ENCODE measurements around the gene CDKL5. TPM values are rescaled to one million over a fixed set of nuclear protein-coding genes. Genes with fewer than 3 reads are reported as not detected.
A peak's percentile ranks its signal among the peaks of the same experiment; 100 is the strongest.

CDKL5 gene
- total RNA-seq, 1 donor from 2014 or later: 30.6 TPM

DNA sequence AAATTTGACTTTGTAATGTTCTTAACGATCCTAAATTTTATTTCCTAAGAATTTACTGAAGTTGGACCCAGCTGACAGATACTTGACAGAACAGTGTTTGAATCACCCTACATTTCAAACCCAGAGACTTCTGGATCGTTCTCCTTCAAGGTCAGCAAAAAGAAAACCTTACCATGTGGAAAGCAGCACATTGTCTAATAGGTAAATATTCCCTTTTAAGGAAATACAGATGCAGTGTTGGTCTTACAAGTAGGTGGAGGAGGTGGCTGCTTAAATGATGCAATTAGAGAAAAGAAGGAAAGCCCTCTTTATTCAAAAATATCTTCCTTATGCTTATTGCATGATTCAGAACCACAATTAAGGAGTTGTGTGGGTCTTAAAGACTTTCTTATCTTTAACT is 173.0 kb downstream of the CDKL5 start:
- intact Hi-C loops (cut with DNase I): no loop called here
- TF ChIP-seq, protein P1, sequence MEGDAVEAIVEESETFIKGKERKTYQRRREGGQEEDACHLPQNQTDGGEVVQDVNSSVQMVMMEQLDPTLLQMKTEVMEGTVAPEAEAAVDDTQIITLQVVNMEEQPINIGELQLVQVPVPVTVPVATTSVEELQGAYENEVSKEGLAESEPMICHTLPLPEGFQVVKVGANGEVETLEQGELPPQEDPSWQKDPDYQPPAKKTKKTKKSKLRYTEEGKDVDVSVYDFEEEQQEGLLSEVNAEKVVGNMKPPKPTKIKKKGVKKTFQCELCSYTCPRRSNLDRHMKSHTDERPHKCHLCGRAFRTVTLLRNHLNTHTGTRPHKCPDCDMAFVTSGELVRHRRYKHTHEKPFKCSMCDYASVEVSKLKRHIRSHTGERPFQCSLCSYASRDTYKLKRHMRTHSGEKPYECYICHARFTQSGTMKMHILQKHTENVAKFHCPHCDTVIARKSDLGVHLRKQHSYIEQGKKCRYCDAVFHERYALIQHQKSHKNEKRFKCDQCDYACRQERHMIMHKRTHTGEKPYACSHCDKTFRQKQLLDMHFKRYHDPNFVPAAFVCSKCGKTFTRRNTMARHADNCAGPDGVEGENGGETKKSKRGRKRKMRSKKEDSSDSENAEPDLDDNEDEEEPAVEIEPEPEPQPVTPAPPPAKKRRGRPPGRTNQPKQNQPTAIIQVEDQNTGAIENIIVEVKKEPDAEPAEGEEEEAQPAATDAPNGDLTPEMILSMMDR (IDR thresholded peaks at IDR 0.05): no peak

DNA sequence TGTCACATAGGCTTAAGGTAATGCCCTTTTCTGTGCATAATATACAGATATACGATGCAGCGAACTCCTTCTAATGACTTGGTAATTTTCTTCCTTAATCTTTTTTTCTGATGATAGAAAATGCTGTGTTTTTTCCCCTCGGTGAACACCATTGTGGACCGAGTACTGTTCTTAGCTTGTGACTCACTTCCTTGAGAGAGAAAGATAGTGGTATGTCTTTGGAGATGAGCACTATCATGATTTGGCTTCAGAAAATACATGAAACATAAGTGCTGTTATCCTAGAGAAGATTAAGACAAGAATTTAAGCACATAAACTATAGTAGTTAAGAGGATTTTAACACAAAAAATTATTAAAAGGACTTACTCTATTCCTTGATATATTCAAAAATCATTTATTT is 182.6 kb downstream of the CDKL5 start:
- DNase-seq: no peak
- Histone ChIP-seq H3K9me3 (no peaks in the 10 kb centered on the region), H3K4me3 (no peak overlapping the region), H3K27ac (no peak overlapping the region), H3K27me3 (ENCODE audit: low read depth) (no peaks in the 10 kb centered on the region), H3K36me3 (peaks cover 16% of the 10 kb centered on the region), H3K4me1 (no peaks in the 10 kb centered on the region)
- intact Hi-C loops (cut with DNase I): no loop called here
- TF ChIP-seq, protein P1 (IDR thresholded peaks at IDR 0.05): no peak
- no peak for ATAC-seq

More for the DNA sequence above, 173.0 kb downstream of the CDKL5 start:
- Histone ChIP-seq H3K36me3 (peaks cover 7% of the 10 kb centered on the region), H3K27ac (no peak overlapping the region), H3K27me3 (ENCODE audit: low read depth) (no peaks in the 10 kb centered on the region), H3K4me3 (no peak overlapping the region), H3K4me1 (no peaks in the 10 kb centered on the region), H3K9me3 (no peaks in the 10 kb centered on the region)
- DNase-seq (no peak), ATAC-seq (no peak)

DNA sequence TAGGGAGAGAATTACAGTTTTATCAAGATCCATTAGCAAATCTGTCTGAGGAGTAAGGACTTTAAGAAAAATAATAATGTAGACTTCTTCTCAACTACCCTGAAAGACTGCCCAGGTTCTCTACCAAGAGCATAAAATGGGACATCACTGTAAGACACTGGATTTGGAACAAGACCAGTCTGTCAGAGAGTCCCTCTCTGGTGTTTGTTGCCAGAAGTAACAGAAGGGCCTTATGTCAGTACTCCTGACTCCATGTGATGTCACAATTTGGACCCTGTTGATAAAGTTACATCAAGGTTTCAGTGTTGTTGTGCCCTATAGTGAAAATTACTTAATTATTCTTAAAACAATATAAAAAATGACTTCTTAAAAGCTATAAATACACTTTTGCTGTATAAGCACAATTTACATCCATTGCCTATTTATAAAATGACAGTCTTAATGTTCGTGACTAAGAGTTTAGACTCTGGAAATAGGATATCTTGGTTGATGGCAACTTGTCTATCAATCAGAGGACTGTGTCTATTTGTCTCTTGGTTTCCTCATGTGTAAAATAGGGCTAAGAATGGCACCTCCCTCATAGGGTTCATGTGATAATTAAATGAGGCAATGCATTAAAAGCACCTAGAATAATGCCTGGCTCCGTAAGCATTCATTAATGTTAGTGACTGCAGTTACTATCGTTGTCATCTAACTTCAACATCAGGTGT is 188.7 kb downstream of the CDKL5 start:
- intact Hi-C loops (cut with DNase I): no loop called here
- Histone ChIP-seq H3K27me3 (ENCODE audit: low read depth) (no peaks in the 10 kb centered on the region), H3K4me1 (no peaks in the 10 kb centered on the region), H3K27ac (no peak overlapping the region), H3K4me3 (no peak overlapping the region), H3K9me3 (no peaks in the 10 kb centered on the region), H3K36me3 (no peaks in the 10 kb centered on the region)
- DNase-seq: no peak
- no peak for ATAC-seq
- TF ChIP-seq, protein P1 (IDR thresholded peaks at IDR 0.05): no peak

DNA sequence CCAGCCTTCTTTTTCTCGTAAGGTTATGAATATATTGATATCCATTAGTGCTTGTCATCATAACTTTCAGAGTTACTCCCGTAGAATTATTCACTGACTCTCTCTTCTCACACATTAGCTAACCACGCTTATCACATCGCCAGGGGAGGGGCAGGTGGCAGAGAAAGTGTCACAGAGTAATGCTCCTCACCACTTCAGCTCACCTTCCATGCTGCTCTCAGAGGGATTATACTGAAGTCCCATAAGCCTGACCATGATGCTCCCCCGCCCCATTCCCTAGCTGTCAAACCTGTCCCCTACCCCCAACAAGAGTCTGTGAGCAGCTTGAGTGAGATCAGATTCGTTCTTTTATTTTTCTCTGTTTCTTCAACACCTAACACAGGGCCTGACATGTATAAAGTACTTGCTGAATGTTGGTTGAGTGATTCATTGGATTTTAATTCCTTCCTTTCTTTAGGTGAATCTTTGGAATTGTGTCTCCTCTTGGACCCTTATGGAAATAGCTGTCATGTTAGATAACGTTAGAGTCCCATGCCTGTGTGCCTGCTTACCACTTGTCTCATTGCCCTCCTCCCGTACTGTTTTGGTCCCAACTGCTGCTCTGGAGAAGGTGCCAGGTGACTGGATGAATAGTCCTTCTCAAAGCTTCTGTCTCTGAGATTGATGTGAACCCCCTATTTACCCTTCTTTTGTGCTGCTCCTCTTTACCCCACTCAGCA is 191.4 kb downstream of the CDKL5 start:
- no peak overlapping the region for H3K27ac ChIP-seq
- intact Hi-C loops (cut with DNase I): no loop called here
- H3K9me3 ChIP-seq: no peaks in the 10 kb centered on the region
- H3K36me3 ChIP-seq: no peaks in the 10 kb centered on the region
- no peaks in the 10 kb centered on the region for H3K27me3 ChIP-seq (ENCODE audit: low read depth)
- H3K4me1 ChIP-seq: no peaks in the 10 kb centered on the region
- TF ChIP-seq, protein P1 (IDR thresholded peaks at IDR 0.05): no peak
- H3K4me3 ChIP-seq: no peak overlapping the region
- DNase-seq (no peak), ATAC-seq (peak in 1 of 2 donors; percentile 18)

DNA sequence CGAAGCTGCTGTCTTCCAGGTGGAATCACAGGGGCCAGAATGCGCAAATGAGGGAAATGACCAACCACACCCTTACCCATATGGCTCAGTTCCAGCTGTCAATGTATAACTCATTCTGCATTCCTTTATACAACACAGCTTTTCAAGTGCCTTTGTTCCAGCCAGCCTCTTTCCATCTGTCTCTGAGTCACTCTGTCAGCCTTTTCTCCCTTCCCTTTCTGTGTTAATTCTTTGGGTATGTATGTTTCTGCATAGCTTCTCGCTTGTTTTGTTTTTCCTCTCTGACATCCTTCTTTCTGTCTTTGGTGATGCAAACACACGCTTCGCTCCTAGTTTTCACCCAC is 192.0 kb downstream of the CDKL5 start:
- peak; percentile 67 to 78 for ATAC-seq
- TF ChIP-seq, protein P1 (IDR thresholded peaks at IDR 0.05): no peak
- DNase-seq: no peak
- Histone ChIP-seq H3K36me3 (no peaks in the 10 kb centered on the region), H3K4me3 (no peak overlapping the region), H3K9me3 (no peaks in the 10 kb centered on the region), H3K27ac (no peak overlapping the region), H3K27me3 (ENCODE audit: low read depth) (no peaks in the 10 kb centered on the region), H3K4me1 (no peaks in the 10 kb centered on the region)
- intact Hi-C loops (cut with DNase I): no loop called here
